Spinal cord (tissue), 10 donors: ENCODE measurements around the gene GRID1. TPM values are rescaled to one million over a fixed set of nuclear protein-coding genes. Genes with fewer than 3 reads are reported as not detected.

Source experiments
- DNase-seq, 6 donors: peaks; one replicate each; pipeline versions ENCODE4 v3.0.0 to v3.0.0-alpha.2; 2013 to 2015; ENCODE audit warnings: low spot score in 6 of 6, low read depth in 4 of 6
- H3K27ac ChIP-seq: one replicate; pipeline ENCODE4 v1.5.1; 2013; ENCODE audit warnings: low read depth, low read length, control low read depth
- H3K27me3 ChIP-seq: one replicate; pipeline ENCODE4 v1.6.1; 2013; ENCODE audit warnings: low read length; ENCODE audit not compliant: control insufficient read depth, insufficient read depth
- H3K36me3 ChIP-seq: one replicate; pipeline ENCODE4 v1.6.1; 2013; ENCODE audit warnings: low read length; ENCODE audit not compliant: control insufficient read depth, insufficient read depth
- H3K4me1 ChIP-seq: one replicate; pipeline ENCODE4 v1.6.1; 2013; ENCODE audit warnings: low read length; ENCODE audit not compliant: control insufficient read depth, insufficient read depth
- H3K4me3 ChIP-seq: one replicate; pipeline ENCODE4 v1.5.1; 2013; ENCODE audit warnings: low read depth, low read length, control low read depth
- H3K9me3 ChIP-seq: one replicate; pipeline ENCODE4 v1.6.1; 2013; ENCODE audit warnings: low read length; ENCODE audit not compliant: control insufficient read depth, insufficient read depth
- WGBS: methylation state at CpG from one replicate; pipeline ENCODE4 v1.1.5; 2013; ENCODE audit warnings: missing lambda C conversion rate; ENCODE audit not compliant: insufficient coverage; 5-methylcytosine and 5-hydroxymethylcytosine counted together
- polyA plus RNA-seq, 2 donors: library from polyadenylated mRNA; unstranded; fragments of 120-200 nt; gene quantifications; one replicate each; pipeline ENCODE4 v1.2.1, GENCODE V29; 2013; ENCODE audit not compliant: insufficient read length in 2 of 2
- total RNA-seq, 2 donors: library from RNA; depleted of rRNA in 1 of 2; stranded (reverse); fragments of 120-200 nt in 1 of 2; fragments of >200 nt in 1 of 2; gene quantifications; one replicate each; pipeline versions ENCODE4 v1.2.3 to v1.2.4, GENCODE V29; 2013 to 2014
- donor health status: healthy.

Gene GRID1
- total and polyA plus RNA-seq, 4 donors = 7.6 to 30.1 (median 22.2) TPM

DNA sequence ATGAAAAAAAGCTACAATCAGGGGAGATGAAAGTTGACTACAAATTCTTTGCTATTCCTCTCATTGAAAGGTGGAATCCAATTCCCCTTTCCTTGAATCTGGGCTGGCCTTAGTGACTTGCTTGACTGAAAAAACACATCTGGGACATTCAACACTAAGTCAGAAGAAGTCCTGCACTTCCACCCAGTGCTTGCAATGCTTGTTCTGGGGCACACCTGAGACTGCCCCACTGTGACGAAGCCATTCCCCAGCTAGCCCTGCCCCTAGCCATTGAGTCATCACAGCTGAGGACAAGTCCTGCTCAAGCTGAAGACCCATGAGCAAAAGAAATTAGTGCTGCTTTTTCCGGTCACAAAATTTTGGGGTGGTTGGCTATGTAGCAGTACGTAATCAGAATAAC is 19.2 kb upstream of the GRID1 start:
- Histone ChIP-seq H3K9me3 (no peaks in the 10 kb centered on the region), H3K4me1 (peaks cover 12% of the 10 kb centered on the region), H3K27me3 (peaks cover 23% of the 10 kb centered on the region), H3K4me3 (no peak overlapping the region), H3K36me3 (no peaks in the 10 kb centered on the region), H3K27ac (no peak overlapping the region)
- 83% methylated on average over 1 of the region's 3 CpGs for WGBS
- no peak for DNase-seq

DNA sequence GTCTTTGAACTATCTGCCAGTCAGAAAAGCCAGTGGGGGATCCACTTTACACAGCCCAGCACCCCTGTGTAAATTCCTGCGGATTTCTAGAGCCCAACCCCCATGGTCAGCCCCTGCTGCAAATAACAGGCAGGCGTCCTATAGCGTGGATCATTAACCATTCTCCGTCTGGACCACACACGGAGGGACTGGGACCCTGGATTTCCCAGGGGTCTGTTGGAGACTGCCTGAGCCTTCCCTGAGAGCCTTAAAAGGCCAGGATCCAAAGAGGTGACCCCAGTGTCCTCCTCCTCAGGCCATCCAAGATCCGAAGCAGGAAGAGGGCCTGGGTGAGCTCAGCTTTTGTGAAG is 11.2 kb upstream of the GRID1 start:
- Histone ChIP-seq H3K27ac (no peak overlapping the region), H3K4me1 (peaks cover 13% of the 10 kb centered on the region), H3K4me3 (no peak overlapping the region), H3K9me3 (no peaks in the 10 kb centered on the region), H3K36me3 (no peaks in the 10 kb centered on the region), H3K27me3 (peaks cover 13% of the 10 kb centered on the region)
- DNase-seq = no peak
- 25% methylated on average over 6 of the region's 6 CpGs for WGBS

DNA sequence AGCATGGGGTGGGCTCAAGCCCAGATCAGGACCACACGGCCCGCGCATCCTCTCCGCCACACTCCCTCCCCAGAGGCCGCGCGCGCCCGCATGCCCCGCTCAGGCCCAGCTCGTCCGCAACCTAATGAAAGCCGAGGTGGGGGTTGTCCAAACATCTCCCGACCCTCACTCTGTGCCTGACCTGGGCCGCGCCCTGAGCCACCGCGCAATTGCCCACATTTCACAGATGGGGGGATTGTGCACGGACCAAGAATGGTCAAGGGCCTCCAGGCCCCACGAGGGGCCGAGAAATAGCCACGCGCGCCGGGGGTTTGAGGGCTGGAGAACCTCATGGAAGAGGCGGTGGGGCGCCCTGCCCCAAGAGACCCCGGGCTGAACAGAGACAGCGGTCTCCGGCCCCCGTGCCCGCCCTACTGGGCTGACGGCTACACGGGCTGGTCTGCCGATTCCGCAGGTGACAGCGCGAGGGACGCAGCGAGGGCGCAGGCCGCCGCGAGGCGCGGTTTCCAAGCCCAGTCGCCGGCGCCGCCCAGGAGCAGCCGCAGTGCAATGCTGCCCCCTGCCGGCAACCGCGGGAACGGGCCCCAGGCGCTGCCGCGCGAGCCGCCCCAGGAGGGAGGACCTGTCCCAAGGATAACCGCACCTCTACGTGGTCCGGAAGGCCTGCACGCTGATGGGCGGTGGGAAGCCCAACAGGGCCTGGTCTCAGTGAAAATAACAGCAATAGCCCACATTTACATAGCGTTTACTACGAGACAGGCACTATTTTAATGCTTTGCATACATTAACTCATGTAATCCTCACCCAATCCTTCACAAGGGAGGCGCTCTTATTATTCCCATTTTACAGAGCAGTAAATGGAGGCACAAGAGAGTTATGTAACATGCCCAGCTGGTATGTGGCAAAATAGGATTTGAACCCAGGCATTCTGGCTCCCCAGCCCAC is 10.5 kb upstream of the GRID1 start:
- H3K27ac ChIP-seq = no peak overlapping the region
- no peaks in the 10 kb centered on the region for H3K36me3 ChIP-seq
- peaks cover 14% of the 10 kb centered on the region for H3K27me3 ChIP-seq
- peak overlapping the region; percentile 33 for H3K4me3 ChIP-seq
- no peaks in the 10 kb centered on the region for H3K9me3 ChIP-seq
- peak in 2 of 6 donors; percentile 84 to 85 for DNase-seq
- H3K4me1 ChIP-seq = peaks cover 13% of the 10 kb centered on the region
- 9% methylated on average over 67 of the region's 68 CpGs for WGBS

DNA sequence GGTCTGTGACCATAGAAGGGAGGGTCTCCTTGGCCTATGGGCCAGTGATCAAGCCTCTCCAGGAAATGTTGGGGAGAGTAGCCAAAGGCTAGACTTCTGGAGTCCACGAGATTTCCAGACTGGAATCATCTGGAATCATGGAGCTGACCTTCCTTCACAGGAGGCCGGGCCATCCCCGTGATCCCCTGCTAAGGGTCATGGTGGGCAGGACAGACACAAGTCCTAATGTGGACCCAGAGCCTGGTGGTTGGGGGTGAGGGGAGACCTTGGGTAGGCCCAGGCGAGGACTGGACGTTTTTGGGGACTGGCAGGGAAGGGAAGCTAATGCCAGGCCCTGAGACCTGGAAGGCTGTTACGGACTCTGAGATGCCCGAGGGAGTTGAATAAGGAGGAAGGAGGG is 9.8 kb upstream of the GRID1 start:
- DNase-seq = no peak
- 86% methylated on average over 7 of the region's 7 CpGs for WGBS

DNA sequence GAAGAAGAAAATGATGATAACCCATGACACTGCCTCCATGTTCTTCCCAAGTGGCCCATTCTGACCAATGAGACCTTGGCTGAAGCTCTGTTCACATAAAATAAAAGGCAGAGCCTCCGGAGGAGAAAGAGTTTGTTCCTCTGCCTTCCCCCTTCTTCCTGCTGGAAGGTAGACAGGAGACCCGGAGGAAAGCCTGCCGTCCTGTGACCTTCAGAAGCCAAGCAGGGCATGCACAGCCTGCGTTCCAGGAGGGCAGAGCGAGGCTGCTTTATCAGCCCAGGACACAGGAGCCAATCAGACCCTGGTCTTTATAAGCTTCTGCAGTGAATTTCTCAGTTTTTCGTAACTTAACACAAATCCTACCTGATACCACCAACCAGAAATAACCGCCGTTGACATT is 8.6 kb upstream of the GRID1 start:
- Histone ChIP-seq H3K4me1 (peaks cover 13% of the 10 kb centered on the region), H3K9me3 (no peaks in the 10 kb centered on the region), H3K27me3 (peaks cover 14% of the 10 kb centered on the region), H3K4me3 (no peak overlapping the region), H3K27ac (no peak overlapping the region), H3K36me3 (no peaks in the 10 kb centered on the region)
- no peak for DNase-seq
- WGBS = 65% methylated on average over 5 of the region's 8 CpGs

More for the DNA sequence above, 9.8 kb upstream of the GRID1 start:
- H3K36me3 ChIP-seq = no peaks in the 10 kb centered on the region
- H3K9me3 ChIP-seq = no peaks in the 10 kb centered on the region
- H3K27ac ChIP-seq = no peak overlapping the region
- H3K4me1 ChIP-seq = peaks cover 13% of the 10 kb centered on the region
- H3K27me3 ChIP-seq = peaks cover 14% of the 10 kb centered on the region
- H3K4me3 ChIP-seq = no peak overlapping the region

DNA sequence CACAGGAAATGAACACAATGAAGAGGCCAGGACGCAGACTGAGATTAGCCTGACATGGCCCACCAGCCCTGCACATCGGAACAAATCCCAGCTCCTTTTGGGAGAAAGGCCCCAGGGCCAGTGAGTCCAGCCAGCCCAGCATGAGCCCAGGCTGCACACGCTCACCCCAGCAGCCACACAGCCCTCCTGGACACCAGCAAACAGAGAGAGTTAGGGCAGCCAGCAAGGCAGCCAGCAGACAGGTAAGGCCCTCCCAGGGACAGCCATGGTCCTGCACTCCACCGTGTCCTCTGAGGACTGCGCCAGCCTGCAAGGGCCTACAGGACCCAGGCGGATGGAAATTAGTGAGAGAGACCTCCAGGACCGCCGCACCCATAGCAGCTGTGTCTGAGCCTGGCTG is 8.1 kb upstream of the GRID1 start:
- H3K27me3 ChIP-seq = peaks cover 14% of the 10 kb centered on the region
- no peak for DNase-seq
- H3K4me1 ChIP-seq = peaks cover 13% of the 10 kb centered on the region
- no peak overlapping the region for H3K27ac ChIP-seq
- WGBS = 87% methylated on average over 3 of the region's 8 CpGs
- H3K9me3 ChIP-seq = no peaks in the 10 kb centered on the region
- H3K4me3 ChIP-seq = no peak overlapping the region
- H3K36me3 ChIP-seq = no peaks in the 10 kb centered on the region

DNA sequence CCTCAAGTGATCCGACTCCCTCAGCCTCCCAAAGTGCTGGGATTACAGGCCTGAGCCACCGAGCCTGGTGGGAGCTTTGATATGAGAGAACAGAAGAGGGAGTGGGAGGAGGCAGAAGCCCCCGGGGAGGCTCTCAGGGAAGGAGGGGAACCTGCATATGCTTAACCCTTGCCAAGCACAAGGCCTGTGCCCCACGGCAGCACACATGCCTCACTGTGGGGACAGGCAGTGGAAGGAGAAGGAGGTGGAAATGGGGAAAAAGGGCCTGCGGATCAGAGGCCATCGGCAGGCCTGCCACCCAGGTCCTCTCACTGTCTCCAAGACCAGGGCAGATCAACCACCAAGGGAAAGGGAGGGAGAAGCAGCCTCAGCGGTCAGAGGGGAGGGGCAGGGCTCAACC is 7.2 kb upstream of the GRID1 start:
- Histone ChIP-seq H3K27ac (no peak overlapping the region), H3K9me3 (no peaks in the 10 kb centered on the region), H3K36me3 (no peaks in the 10 kb centered on the region), H3K27me3 (peaks cover 17% of the 10 kb centered on the region), H3K4me3 (no peak overlapping the region), H3K4me1 (peaks cover 13% of the 10 kb centered on the region)
- WGBS = 71% methylated on average over 6 of the region's 7 CpGs
- DNase-seq = no peak

DNA sequence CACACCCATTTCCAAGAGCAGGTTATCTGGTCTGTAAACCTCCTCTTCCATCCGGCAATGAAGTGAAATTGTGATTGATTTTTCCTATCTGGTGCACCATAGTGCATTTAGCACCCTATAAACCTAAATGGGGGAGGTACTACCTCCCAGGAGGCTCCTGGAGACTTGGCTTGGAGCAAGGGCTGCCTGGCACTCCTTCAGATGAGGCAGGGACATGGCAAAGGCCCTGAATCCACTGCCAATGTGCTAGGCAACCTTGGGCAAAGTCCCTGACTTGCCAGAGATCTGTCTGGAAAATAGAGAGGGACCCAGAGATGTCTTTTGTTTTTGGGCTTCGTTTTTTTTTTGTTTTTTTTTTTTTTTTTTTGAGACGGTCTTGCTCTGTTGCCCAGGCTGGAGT is 6.7 kb upstream of the GRID1 start:
- no CpG with 5 or more reads among the region's 3 CpGs for WGBS
- Histone ChIP-seq H3K27ac (no peak overlapping the region), H3K4me3 (no peak overlapping the region), H3K36me3 (no peaks in the 10 kb centered on the region), H3K9me3 (no peaks in the 10 kb centered on the region), H3K4me1 (peaks cover 13% of the 10 kb centered on the region), H3K27me3 (peaks cover 17% of the 10 kb centered on the region)
- DNase-seq = peak in 1 of 6 donors; percentile 35

DNA sequence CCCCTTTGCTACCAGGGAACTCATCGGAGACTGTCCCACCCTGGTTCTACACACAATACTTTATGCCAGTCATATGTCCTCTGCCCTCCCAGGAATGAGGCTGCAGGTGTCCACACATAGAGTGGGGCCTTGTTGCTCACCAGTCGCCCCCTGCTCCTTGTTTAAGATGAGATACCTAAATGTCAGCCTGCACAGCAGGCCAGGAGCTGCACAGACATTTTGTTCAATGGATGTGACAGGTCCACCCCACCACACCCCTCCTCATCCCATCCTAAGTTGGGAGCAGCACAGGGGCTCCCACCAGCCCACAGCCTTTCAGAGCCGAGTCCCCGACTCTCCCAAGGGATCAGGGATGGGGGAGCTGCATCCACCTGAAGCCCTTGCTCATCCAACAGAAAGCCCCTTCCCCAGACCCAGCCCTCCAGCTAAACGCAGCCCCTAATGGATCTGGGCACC is 6.2 kb upstream of the GRID1 start:
- 85% methylated on average over 5 of the region's 5 CpGs for WGBS
- Histone ChIP-seq H3K9me3 (no peaks in the 10 kb centered on the region), H3K4me1 (peaks cover 18% of the 10 kb centered on the region), H3K36me3 (no peaks in the 10 kb centered on the region), H3K27me3 (peaks cover 20% of the 10 kb centered on the region), H3K4me3 (no peak overlapping the region), H3K27ac (no peak overlapping the region)
- DNase-seq = no peak
